ENCODE results near the gene STK25. TPM values are rescaled to one million over a fixed set of nuclear protein-coding genes. Genes with fewer than 3 reads are reported as not detected.
A peak's percentile ranks its signal among the peaks of the same experiment; 100 is the strongest.

STK25 gene
- total RNA-seq, 1 experiment from 2014 or later: 159 TPM

DNA sequence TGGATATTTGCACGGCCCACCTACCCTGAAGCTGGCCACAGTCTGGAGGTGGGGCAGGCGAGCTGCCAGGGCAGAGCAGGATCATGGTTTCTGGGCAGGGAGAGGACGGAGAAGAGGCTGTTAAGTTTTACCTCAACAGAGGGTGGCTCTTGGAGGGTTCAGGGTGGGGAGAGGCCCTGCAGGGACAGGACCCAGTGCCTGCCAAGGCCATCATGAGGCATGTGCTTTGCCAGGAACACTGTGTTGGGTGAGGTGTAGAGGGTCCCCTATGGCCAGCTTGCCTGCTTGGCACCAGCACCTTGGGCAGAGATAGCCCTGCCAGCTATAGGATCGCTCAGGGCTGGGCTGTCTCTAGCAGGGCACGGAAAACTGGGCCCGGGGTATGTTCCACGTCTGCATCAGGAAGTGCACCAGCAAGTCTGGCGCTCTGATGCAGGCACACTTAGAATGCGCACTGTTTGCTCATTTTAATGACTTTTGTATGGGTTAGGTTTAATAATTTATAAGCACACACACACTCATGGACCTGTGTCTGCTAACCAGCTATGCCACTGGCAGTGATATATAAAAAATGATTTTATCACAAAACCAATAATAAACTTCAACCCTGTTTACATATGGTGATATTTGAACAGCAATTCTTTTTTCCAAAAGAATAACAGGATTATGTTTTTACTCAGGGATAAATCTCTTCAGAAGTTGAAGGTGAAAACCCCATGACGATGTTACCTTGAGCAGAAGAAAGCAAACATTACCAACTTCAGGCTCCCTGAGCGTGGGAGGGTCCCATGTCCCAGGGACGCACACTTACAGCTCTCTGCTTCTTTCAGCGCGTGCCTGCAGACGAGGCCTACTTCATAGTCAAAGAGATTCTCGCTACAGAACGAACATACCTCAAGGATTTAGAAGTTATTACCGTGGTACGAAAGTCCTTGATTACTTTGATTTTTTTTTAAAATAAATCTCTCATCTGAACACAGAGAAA, 46.4 kb downstream of the STK25 start:
- peaks cover 4% of the 10 kb centered on the region for H3K36me3 Mint-ChIP-seq (ENCODE audit: insufficient read depth, unreplicated experiment)
- TF ChIP-seq, protein P1, sequence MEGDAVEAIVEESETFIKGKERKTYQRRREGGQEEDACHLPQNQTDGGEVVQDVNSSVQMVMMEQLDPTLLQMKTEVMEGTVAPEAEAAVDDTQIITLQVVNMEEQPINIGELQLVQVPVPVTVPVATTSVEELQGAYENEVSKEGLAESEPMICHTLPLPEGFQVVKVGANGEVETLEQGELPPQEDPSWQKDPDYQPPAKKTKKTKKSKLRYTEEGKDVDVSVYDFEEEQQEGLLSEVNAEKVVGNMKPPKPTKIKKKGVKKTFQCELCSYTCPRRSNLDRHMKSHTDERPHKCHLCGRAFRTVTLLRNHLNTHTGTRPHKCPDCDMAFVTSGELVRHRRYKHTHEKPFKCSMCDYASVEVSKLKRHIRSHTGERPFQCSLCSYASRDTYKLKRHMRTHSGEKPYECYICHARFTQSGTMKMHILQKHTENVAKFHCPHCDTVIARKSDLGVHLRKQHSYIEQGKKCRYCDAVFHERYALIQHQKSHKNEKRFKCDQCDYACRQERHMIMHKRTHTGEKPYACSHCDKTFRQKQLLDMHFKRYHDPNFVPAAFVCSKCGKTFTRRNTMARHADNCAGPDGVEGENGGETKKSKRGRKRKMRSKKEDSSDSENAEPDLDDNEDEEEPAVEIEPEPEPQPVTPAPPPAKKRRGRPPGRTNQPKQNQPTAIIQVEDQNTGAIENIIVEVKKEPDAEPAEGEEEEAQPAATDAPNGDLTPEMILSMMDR (IDR thresholded peaks at IDR 0.05; ENCODE audit: unreplicated experiment): no peak
- no peak for DNase-seq
- CTCF ChIA-PET: interaction anchor here (0.7 to 1.1 kb wide), 3 partner anchors 46 to 366 kb away, joined by 3 read pairs; no protein-coding TSS in a partner anchor
- no peak overlapping the region for H3K4me3 Mint-ChIP-seq (ENCODE audit: low read depth, unreplicated experiment)
- no peaks in the 10 kb centered on the region for H3K4me1 Mint-ChIP-seq (ENCODE audit: low read depth, unreplicated experiment)
- intact Hi-C loops (cut with micrococcal nuclease; ENCODE audit: unreplicated experiment): no loop called here
- no peaks in the 10 kb centered on the region for H3K9me3 Mint-ChIP-seq (ENCODE audit: low read depth, unreplicated experiment)
- no peaks in the 10 kb centered on the region for H3K27me3 Mint-ChIP-seq (ENCODE audit: unreplicated experiment)
- no peak overlapping the region for H3K27ac Mint-ChIP-seq (ENCODE audit: unreplicated experiment)
- no TSS peak for BruUV-seq (replicated peaks)

DNA sequence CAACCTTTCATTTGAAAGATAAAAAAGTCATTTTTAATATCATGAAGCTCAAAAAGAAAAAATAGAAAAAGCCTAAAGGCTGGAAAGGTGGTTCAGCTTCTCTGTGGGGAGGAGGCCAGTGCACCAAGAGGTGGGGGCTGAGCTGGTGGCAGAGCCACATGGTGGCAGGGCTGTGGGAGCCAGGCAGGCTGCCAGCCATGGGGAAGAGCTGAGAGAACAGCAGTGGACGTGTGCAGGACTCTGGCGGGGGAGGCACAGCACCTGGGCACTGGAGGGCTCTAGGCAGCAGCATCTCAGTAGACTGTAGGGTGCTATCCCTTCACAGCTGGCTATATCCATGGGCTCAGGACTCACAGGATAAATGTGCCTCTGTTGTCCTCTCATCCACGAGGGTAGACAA, 47.8 kb downstream of the STK25 start:
- intact Hi-C loops (cut with micrococcal nuclease; ENCODE audit: unreplicated experiment): no loop called here
- no peaks in the 10 kb centered on the region for H3K4me1 Mint-ChIP-seq (ENCODE audit: low read depth, unreplicated experiment)
- DNase-seq: no peak
- no peaks in the 10 kb centered on the region for H3K27me3 Mint-ChIP-seq (ENCODE audit: unreplicated experiment)
- no peak overlapping the region for H3K4me3 Mint-ChIP-seq (ENCODE audit: low read depth, unreplicated experiment)
- CTCF ChIA-PET: no interaction called here
- no peaks in the 10 kb centered on the region for H3K9me3 Mint-ChIP-seq (ENCODE audit: low read depth, unreplicated experiment)
- BruUV-seq (replicated peaks): no TSS peak
- H3K27ac Mint-ChIP-seq (ENCODE audit: unreplicated experiment): no peak overlapping the region
- peaks cover 4% of the 10 kb centered on the region for H3K36me3 Mint-ChIP-seq (ENCODE audit: insufficient read depth, unreplicated experiment)
- TF ChIP-seq, protein P1 (IDR thresholded peaks at IDR 0.05; ENCODE audit: unreplicated experiment): no peak

DNA sequence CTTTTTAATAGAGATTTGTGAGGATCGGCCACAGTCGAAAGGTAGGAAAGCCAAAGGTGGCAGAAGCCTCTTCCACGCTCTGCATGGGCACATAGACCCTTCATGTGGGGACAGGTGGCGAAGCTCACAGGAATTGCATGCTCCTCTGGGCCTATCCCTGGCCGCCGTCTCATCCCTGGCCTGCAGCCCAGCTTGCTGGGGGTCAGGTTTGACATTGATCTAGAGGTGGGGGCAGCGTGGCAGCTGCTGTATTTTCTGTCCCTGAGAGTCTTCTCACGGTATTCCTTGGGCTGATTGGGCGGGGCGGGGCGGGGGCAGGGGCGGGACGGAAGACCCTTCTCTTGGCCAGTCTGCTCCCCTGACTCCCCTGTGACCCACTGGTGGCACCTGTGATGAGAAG, 48.9 kb downstream of the STK25 start:
- Mint-ChIP-seq H3K27ac (ENCODE audit: unreplicated experiment) (no peak overlapping the region), H3K9me3 (ENCODE audit: low read depth, unreplicated experiment) (no peaks in the 10 kb centered on the region), H3K27me3 (ENCODE audit: unreplicated experiment) (no peaks in the 10 kb centered on the region), H3K4me1 (ENCODE audit: low read depth, unreplicated experiment) (no peaks in the 10 kb centered on the region), H3K4me3 (ENCODE audit: low read depth, unreplicated experiment) (no peak overlapping the region), H3K36me3 (ENCODE audit: insufficient read depth, unreplicated experiment) (peaks cover 4% of the 10 kb centered on the region)
- TF ChIP-seq, protein P1 (IDR thresholded peaks at IDR 0.05; ENCODE audit: unreplicated experiment): no peak
- CTCF ChIA-PET: interaction anchor here (1.3 kb wide), 1 partner anchor 16 kb away, joined by 3 read pairs; no protein-coding TSS in a partner anchor
- intact Hi-C loops (cut with micrococcal nuclease; ENCODE audit: unreplicated experiment): no loop called here
- no TSS peak for BruUV-seq (replicated peaks)
- no peak for DNase-seq

DNA sequence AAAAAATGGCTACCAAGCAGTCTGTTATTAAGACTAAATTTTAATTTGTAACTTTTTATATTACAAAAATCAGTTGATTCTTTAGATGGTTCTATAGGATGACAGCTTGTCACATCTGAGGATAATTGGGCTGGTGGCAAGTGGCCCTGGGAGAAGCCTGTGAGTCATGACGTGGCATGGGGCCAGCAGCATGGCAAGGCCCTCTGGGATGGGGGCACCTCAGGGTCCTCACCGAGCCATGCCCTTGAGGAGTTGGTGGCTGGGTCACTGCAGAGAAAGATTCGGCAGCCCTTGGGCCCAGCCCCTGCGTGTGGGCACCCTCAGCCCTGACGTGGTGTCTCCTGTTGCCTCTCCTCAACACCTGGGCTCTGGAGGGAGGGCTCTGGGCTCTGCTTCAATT, 49.7 kb downstream of the STK25 start:
- intact Hi-C loops (cut with micrococcal nuclease; ENCODE audit: unreplicated experiment): no loop called here
- BruUV-seq (replicated peaks): no TSS peak
- CTCF ChIA-PET: no interaction called here
- Mint-ChIP-seq H3K9me3 (ENCODE audit: low read depth, unreplicated experiment) (no peaks in the 10 kb centered on the region), H3K4me3 (ENCODE audit: low read depth, unreplicated experiment) (no peak overlapping the region), H3K36me3 (ENCODE audit: insufficient read depth, unreplicated experiment) (peaks cover 4% of the 10 kb centered on the region), H3K4me1 (ENCODE audit: low read depth, unreplicated experiment) (no peaks in the 10 kb centered on the region), H3K27ac (ENCODE audit: unreplicated experiment) (no peak overlapping the region), H3K27me3 (ENCODE audit: unreplicated experiment) (no peaks in the 10 kb centered on the region)
- TF ChIP-seq, protein P1 (IDR thresholded peaks at IDR 0.05; ENCODE audit: unreplicated experiment): no peak
- DNase-seq: peak; percentile 12
